Prostate gland (tissue), 2 donors: ENCODE measurements around the gene TBC1D14.

ENCODE experiments used
- CTCF ChIP-seq, 4 experiments: fragments of 200-600 bp in 2 of 4; fragments of 450-650 bp in 2 of 4; sonication (generic) in 2 of 4; IDR thresholded peaks; 1 replicate in 3 of 4; 2 replicates in 1 of 4; pipeline ENCODE4 v1.5.1; 2016 to 2019; ENCODE audit warnings: antibody characterized with exemption in 4 of 4, mild to moderate bottlenecking in 2 of 4, moderate library complexity in 2 of 4
- POLR2A ChIP-seq: fragments of 450-650 bp; IDR thresholded peaks from one replicate; pipeline ENCODE4 v1.6.1; 2016; ENCODE audit warnings: antibody characterized with exemption, mild to moderate bottlenecking

GRCh38 chr4:6990661-6991060, 81.0 kb downstream of the TBC1D14 start:
- TF ChIP-seq CTCF (IDR thresholded peaks at IDR 0.05) (no peak), POLR2A (no peak)
